ENCODE results near the gene ACAD11.

DNA sequence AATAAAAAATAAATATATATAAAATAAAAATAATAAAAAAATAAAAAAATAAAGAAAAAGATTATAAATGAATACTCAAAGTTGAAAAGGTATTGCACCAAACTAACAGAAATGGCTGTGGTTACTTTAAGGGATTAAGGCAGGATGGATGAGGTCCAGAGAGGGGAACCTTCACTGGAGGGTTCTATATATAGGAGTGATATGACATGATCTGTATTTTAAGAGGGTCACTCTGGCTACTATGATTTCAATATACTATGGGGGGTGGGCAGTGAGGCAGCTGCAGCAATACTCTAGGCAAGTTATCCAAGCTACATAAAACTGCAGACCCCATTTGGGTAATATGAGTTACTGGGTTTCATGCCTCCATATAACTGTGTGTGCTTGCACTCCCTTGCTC is 24.6 kb downstream of the ACAD11 start:
- TF ChIP-seq POLR2A (IDR thresholded peaks at IDR 0.05; ENCODE audit: low read depth, low read length) (no peak), TAF1 (IDR thresholded peaks at IDR 0.05; ENCODE audit: borderline replicate concordance, low read depth, low read length) (no peak), POLR2AphosphoS5 (IDR thresholded peaks at IDR 0.05; ENCODE audit: low read depth, low read length) (no peak)
